AG08395 (cell line): Measurements from ENCODE around the gene SERPINB10.
A peak's percentile ranks its signal among the peaks of the same experiment; 100 is the strongest.

Experiments
- DNase-seq: peaks from one replicate; pipeline ENCODE4 v3.0.0; 2012; ENCODE audit warnings: mixed read lengths, low spot score

SERPINB10 gene

DNA sequence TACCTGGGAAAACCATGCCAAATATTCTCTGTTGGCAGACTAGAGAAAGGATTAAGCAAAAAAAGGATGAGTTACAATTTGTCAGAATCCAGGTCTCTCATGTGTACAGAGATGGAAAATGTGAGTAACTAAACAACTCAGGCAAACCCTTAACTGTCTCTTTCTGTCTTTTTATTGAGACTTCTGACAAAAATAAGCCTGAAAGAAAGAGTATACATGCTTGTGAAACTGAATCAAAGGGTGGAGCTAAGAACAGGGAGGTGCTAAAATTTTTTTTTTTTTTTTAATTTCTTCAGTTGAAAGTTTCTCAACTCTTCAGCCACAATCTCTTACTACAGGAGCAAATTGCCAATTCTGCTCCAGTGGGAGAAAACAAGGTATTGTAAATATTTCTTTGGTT lies at the start of gene SERPINB10:
TSS of gene SERPINB10 (plus strand) at position 295 of the 400 bp plus-strand sequence. CDS start 7,553 bp downstream, outside the sequence.
- no peak for DNase-seq

DNA sequence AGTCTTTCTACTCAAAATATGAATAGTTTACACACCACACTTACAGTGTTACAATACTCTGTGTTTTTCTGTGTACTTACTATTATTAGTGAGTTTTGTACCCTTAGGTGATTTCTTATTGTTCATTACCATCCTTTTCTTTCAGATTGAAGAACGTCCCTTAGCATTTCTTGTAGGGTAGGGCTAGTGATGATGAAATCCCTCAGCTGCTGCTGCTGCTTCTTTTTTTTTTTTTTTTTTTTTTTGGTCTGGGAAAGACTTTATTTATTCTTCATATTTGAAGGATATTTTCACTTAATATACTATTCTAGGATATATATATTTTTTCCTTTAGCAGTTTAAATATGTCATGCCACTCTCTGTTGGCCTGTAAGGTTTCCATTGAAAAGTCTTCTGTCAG lies 49.3 kb upstream of the SERPINB10 start:
- DNase-seq = no peak

DNA sequence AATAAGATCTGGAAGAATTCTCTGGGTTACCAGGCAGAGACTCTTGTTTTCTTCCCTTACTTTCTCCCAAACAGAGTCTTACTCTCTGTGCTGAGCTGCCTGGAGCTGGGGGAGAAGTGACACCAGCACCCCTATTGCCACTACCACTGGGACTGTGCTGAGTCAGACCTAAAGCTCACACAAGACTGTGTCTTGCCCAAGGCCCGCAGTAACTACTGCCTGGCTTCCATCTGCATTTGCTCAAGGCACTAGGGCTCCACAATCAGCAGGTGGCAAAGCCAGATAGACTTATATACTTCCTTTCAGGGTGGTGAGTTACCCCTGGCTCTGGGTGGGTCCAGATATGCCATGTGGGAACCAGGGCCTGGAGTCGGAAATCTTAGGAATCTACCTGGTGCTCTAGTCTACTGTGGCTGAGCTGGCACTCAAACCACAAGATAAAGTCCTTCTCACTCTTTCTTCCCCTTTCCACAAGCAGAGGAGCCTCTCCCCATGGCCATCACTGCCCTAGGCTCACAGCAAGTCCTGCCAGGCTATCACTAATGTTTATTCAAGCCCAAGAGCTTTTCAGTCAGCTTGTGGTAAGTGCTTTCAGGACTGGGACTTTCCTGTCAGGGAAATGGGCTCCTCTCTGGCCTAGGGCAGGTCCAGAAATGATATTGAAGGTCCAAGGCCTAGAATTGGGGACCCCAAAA lies 47.8 kb upstream of the SERPINB10 start:
- no peak for DNase-seq

- no peak for DNase-seq
Measured at GRCh38 chr18:63860531-63860930, 47.2 kb upstream of the SERPINB10 start.

- no peak for DNase-seq
Measured at GRCh38 chr18:63867368-63868125, 40.2 kb upstream of the SERPINB10 start.

DNA sequence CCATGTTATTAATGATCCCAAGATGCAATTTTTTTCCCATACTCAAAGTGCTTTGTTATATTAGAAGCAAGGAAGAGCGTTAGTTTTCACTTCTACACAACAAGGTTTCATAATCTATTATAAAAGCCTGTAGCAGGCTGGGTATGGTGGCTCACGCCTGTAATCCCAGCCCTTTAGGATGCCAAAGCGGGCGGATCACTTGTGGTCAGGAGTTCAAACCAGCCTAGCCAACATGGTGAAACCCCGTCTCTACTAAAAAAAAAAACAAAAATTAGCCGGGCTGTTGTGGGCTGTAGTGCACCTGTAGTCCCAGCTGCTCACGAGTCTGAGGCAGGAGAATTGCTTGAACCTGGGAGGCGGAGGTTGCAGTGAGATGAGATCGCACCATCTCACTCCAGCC lies 39.2 kb upstream of the SERPINB10 start:
- no peak for DNase-seq

- DNase-seq = peak; percentile 81
Measured at GRCh38 chr18:63869374-63869773, 38.4 kb upstream of the SERPINB10 start.

DNA sequence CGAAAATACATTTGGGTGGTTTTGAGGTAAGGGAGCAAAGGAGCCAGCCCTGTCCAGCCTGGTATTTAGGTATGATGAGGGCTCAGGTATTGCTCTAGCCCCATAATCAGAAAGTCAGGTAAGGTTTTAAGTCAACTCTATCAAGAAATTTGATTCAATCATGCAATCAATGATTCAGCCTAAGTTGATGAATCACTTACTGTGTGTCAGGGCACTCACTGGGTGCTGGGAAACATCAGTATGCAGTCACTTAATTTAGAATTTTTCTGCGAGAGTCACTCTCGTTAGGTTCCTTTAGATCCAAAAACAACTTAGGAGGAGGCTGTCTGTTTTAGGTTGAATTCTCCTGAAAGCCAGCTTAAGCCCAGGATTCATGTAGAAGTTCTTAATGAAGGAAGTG lies 37.9 kb upstream of the SERPINB10 start:
- DNase-seq = peak; percentile 41

GRCh38 chr18:63871836-63872235 lies 35.9 kb upstream of the SERPINB10 start:
- DNase-seq = no peak

DNA sequence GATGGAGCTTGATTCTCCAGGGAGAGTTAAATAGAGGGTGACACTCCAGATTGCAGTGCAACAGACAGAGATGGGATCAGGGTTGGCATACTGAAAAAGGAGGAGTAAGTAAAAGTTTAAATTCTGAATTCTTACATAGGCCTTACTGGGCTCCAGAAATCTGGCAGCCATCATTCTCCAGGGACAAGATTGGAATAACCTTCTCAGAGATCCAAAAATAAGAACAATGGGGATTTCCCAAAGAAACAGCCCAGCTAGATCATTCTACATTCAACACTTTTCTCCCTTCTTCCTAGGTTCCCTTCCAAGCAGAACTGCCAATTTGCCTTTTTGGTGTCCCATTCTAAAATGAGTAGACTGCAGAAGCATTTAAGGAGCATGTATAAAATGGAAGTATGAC lies 35.2 kb upstream of the SERPINB10 start:
- DNase-seq = no peak

DNA sequence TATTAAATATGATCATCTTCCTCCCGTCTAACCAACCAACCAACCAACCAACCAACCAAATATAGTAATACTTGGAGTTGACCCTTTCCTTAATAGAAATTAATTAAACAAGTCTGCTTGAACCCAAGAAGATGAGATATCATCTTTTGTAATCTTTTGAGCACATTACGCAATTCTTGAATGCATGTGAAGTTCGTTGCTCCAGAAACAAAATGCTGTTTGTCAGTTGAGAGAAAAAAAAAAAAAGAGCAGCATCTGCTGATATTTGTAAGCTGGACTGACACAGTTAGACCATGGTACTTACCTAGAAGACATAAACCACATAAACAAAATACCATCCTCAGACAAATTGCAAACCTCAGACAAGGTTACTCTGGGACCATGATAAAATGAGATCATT lies 29.4 kb upstream of the SERPINB10 start:
- peak; percentile 41 for DNase-seq

DNA sequence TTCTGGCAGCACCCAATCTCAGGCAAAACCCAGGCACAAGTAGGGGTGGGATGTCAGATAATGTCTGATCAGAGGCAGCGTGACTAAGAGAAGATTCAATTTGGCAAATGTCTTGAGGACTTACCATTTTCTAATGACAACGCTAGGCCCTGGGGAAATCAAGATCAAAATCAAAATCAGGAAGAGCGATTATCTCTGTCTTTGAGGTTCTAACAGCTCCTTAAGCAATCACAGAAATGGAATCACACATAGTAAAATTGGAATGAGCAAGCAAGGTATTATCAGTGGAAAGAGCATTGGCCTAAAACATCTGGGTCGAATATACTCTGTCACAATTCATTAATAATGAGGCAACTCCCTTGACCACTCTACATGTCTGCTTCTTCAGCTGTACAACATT lies 28.8 kb upstream of the SERPINB10 start:
- DNase-seq = no peak

GRCh38 chr18:63879709-63880108 lies 28.0 kb upstream of the SERPINB10 start:
- DNase-seq = no peak

DNA sequence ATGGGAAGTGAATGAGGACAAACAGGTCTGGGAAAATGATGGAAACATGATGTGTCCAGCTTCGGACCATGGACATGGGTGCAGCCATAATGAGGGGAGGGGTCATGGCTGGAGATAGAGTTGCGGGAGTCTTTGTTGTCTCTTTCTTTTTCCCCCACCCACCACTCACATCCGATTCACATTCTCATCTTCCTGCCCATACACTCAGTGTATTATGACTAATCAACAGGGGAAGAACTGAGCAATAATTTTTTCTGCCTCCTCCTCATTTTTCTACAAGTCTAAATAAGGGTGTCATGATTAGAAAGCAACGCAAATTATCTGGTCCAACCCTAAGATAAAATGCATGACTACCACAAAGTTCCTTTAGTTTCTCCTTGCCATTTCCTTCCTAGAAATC lies 25.9 kb upstream of the SERPINB10 start:
- DNase-seq = no peak

DNA sequence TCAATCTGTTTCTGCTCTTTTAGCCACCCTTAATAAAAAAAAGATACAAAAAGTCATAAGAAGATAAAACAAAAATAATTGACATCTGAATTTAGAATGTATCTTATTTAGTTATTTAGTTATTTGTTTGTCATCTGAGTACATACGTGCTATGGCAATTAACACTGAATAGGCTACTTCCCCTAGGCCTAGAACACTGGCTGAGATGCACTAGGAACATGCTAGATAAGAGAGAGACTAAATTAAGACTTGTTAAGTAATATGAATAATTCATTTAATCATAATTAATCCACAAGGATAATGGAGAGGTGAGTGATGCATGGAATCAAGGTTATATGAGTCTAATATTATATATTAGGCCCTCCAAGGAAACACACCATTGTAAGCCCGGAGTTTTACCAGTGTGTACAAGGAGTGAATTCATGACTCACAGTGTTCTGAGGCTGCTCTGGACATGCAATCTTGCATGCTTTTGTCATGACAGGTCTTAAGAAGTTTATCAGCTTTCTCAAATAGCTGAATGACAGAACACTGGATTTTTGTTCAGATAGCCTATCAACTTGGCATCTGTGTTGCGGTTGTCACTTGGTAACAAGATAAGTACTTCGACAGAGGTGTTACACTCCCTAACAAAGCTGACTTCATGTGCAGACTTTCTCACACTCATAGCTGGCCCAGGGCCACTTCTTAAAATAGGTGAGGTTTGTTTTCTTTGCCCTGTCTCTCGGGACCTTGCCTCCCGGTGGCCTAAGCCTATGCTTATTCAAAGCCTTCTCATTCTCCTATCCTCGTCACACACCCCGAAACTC lies 25.2 kb upstream of the SERPINB10 start:
- DNase-seq = peak; percentile 78

GRCh38 chr18:63883617-63884016 lies 24.1 kb upstream of the SERPINB10 start:
- no peak for DNase-seq

DNA sequence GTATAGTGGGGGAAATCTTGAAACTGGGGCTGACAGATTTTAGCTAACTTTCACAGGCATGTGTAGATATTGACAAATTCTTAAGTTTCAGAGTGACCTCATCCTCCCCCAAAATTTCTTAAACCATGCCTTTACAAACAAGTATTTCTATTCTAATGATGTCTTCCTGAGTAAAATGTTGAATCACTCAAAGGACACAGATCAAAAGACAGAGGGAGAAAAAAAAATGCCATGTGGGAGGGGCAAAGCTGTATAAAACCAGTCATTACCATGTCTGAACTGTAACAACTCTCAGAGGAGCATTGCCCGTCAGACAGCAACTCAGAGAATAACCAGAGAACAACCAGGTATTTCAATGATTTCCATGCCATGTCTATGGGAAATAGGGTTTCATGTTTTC lies 20.3 kb upstream of the SERPINB10 start, which contains the start of gene SERPINB2:
TSS of gene SERPINB2 (plus strand) at position 282 of the 400 bp plus-strand sequence. CDS start 3,740 bp downstream, outside the sequence.
- DNase-seq = peak; percentile 6

- DNase-seq = peak; percentile 6
Measured at GRCh38 chr18:63888470-63889190, 19.1 kb upstream of the SERPINB10 start.

DNA sequence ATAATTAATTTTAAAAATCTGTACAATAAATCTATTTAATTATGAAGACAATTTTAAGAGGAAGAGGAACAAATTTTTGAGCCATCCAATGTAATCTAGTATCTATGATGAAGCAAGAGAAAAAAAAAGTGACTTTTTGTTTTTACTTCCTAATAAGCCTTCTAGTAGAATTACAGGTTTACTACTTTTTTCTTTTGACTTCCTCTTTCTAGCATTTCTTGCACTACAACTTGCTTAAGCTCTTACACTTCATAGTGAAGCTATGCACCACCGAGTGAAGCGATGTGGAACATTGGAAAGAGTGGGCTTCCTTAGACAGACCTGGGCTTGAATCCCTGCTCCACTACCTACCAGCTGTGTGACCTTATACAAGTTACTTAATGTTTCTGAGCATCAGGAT lies 18.1 kb upstream of the SERPINB10 start:
- DNase-seq = no peak

- no peak for DNase-seq
Measured at GRCh38 chr18:63890237-63890949, 17.4 kb upstream of the SERPINB10 start.

DNA sequence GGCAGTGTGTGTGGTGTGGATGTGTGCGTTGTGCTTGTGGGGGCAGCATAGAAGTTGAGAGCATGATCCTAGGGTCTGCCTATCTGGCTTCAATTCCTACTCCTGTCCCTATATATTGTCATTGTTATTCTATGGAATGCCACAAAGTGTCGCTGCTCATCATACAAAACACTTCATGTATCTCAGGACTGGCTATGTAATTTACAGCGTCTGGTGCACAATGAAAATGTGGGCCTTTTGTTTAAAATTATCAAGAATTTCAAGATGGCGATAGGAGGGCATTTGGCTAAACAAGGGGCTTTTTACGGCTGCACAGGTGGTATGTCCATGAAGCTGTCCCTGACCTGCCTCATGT lies 16.8 kb upstream of the SERPINB10 start:
- DNase-seq = peak; percentile 27
